Anterior cingulate cortex (tissue), 58 donors: ENCODE data around the gene OR2B2.
A peak's percentile ranks its signal among the peaks of the same experiment; 100 is the strongest.
"Not testable (repeated sequence)": the region's sequence is repeated elsewhere in the genome, so short reads cannot be mapped to it uniquely, and the experiment has no call there.

Experiments
- DNase-seq, 58 donors: peaks; one replicate each; lab custom pipeline; 2025; lab: John Stamatoyannopoulos, UW

OR2B2 gene

DNA sequence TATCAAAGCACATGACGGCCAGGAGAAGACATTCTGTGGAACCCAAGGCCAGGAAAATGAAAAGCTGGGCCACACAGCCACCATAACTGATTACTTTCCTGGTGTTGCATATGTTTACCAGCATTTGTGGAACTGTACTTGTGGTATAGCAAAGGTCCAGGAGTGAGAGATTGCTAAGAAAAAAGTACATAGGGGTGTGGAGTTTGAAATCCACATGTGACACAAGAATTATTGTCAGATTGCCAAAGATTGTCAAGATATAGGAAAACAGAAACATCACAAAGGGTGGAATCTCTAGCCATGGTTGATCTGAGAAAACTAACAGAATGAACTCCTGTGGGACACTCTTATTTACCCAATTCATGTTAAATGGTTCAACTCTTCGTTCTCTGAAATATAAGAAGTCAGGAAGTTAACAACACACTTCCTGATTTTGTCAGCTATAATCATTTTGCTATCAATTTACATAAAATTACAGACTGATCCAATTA, at the start of gene OR2B2:
Gene OR2B2, minus strand, starts transcription at position 441 of the 491 bp plus-strand sequence. Its CDS starts 77 bp downstream, at position 364.
- DNase-seq = no peak

DNA sequence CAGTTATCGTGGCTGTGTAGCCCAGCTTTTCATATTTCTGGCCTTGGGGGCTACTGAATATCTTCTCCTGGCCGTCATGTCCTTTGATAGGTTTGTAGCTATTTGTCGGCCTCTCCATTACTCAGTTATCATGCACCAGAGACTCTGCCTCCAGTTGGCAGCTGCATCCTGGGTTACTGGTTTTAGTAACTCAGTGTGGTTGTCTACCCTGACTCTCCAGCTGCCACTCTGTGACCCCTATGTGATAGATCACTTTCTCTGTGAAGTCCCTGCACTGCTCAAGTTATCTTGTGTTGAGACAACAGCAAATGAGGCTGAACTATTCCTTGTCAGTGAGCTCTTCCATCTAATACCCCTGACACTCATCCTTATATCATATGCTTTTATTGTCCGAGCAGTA, 45.3 kb upstream of the OR2B2 start:
- DNase-seq = no peak

DNA sequence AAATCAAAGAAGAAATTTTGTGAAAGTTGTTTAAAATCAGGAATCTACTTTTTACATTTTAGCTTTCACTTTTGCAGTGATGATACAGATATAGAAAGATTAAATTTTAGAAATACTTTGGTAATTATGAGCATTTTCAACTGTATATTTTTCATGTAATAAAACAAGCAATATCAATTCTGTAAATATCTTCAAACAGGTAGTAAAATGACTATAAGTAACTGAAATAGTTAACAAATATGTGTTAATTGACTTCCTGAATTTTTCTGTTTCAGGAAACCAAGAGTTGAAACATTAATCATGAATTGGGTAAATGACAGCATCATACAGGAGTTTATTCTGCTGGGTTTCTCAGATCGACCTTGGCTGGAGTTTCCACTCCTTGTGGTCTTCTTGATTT, 44.7 kb upstream of the OR2B2 start, which contains the start of gene OR2B6:
Gene OR2B6, plus strand, starts transcription at position 301 of the 400 bp plus-strand sequence. Its CDS starts 0 bp downstream, at position 301.
- DNase-seq = no peak

DNA sequence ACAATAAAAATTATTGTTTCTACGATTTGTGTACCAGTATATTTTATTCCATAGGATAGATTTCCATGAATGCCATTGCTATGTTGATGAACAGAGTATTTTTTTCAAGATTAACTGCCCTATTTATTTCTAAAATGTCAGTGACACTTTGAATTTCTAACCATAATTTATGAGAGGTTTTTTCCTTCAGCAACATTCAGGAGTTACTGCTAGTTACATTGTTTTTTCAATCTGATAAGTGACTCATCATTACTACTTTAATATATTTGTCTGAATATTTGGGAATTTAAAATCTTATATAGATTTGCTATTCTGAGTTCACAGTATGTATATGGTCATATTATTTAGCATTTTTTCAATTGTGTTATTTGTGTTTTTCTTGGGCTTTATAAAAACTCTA, 38.8 kb upstream of the OR2B2 start:
- DNase-seq = no peak

DNA sequence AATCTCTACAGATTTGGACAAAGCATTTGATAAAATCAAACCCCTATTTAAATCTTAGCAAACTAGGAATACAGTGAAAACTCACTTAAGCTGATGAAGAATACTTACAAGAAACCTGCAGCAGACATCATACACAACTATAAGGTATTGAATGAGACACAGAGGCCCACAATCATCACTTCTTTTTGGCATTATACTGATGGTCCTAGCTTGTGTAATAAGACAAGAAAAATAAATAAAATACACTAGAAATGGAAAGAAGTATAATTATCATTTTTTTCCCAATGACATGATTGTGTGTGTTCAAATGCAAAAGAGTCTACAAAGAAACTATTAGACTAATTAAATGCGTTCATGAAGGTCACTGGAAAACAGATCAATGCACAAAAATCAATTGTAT, 36.0 kb upstream of the OR2B2 start:
- no peak for DNase-seq

DNA sequence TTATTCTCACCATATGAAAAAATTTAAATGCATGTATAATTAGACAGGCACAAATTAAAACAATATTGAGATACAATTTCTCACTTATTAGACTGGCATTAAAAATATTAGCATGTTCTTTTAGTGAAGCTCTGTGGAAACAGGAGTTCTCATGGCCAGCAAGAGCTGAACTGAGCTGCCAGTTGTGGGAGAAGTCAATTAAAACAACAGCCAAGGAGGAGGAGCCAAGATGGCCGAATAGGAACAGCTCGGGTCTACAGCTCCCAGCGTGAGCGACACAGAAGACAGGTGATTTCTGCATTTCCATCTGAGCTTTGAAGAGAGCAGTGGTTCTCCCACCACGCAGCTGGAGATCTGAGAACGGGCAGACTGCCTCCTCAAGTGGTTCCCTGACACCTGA, 30.9 kb upstream of the OR2B2 start:
- DNase-seq = not testable (repeated sequence)

DNA sequence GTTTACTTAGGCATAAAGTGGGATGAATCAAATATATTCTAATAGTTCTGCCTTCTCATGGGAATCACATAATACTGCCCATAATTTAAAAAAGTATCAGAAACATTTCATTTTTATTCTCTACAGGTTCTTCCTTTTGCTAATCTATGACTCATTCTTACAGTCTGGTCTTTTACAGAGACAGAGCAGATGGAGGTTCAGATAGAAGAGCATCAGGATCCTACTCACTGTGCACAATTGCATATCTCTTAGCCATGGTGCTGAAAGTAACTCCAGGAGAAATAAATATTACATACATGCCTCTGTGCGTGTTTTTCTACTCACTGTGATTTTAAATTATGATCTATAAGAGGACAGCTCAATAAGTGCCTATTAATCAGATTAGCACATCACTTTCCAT, 28.6 kb upstream of the OR2B2 start:
- no peak for DNase-seq

DNA sequence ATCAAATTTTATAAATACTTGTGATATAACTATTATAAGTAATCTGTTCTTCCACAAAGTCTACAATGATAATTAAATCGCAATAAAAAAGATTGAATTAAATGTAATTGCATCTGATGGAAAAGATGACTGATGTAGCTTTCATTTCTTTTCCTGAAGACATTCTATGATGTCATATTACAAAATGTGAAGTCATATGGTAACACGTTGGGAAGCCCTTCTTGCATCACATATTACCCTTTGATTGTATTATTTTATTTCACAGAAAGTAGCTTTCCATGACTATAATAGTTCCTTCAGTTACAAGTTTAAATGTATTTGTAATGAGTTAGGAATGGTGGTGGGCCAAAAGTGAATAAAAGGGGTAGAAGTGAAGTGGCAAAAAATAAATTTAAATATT, 19.0 kb upstream of the OR2B2 start:
- DNase-seq = no peak

DNA sequence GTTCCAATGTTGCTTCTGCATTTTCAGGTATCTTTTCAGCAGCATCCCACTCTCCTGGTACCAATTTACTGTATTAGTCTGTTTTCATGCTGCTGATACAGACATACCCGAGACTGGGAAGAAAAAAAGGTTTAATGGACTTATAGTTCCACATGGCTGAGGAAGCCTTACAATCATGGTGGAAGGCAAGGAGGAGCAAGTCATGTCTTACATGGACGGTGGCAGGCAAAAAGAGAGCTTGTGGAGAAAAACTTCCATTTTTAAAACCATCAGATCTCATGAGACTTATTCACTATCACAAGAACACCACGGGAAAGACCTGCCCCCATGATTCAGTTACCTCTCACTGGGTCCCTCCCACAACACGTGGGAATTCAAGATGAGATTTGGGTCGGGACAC, 17.7 kb upstream of the OR2B2 start:
- DNase-seq = not testable (repeated sequence)

DNA sequence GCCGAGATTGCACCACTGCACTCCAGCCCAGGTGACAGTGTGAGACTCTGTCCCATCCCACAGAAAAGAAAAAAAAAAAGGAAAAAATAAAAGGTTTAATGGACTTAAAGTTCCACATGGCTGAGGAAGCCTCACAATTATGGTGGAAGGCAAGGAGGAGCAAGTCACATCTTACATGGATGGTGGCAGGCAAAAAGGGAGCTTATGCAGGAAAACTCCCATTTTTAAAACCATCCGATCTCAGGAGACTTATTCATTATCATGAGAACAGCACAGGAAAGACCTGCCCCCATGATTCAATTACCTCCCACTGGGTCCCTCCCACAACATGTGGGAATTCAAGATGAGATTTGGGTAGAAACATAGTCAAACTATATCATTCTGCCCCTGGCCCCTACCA, 15.8 kb upstream of the OR2B2 start:
- not testable (repeated sequence) for DNase-seq

DNA sequence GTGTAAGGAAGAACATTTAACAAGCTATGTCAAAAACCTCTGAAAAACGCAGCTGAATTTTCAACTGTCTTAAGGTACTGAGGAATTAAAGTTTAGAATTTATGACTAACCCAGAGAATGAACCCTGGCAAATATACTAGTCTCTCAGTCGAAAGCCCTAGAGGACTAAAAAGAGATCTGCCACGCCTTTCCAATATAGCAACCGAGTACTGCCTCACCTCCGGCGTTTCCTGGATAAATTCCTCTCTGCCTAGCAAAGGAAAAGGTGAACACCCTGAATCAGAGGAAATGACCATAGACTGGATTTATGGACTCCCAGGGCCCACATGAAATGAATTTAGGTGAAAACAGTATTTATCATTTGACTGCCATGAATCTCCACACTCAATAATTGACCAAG, 12.0 kb upstream of the OR2B2 start:
- DNase-seq = no peak

DNA sequence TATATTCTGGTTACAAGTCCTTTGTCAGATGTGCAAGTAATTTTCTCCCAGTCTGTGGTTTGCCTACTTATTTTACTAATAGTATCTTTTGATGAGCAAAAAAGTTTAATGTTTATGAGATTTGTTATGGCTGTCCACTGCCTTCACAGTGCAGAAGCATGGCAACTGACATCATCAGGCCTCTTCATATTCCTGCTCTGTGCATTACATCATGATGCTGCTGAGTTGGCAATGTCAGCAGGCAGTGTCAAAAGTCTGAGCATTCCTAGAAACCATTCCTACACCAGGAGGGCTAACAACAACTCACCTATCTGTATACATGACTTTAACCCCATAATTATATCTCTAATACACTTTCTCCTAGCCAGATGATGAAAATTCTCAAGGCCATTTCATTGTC, 10.8 kb upstream of the OR2B2 start:
- DNase-seq = no peak

DNA sequence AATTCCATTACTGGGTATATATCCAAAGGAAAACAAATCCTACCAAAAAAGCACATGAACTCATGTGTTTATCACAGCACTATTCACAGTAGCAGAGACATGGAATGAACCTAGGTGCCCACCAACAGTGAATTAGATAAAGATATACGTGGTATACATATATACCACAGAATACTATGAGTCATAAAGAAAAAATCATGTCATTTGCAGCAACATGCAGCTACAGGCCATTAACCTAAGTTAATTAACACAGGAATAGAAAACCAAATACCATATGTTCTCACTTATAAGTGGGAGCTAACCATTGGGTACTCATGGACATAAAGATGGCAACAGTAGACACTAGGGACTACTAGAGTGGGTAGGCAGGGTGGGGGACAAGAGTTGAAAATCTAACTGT, 4.2 kb downstream of the OR2B2 start:
- no peak for DNase-seq

DNA sequence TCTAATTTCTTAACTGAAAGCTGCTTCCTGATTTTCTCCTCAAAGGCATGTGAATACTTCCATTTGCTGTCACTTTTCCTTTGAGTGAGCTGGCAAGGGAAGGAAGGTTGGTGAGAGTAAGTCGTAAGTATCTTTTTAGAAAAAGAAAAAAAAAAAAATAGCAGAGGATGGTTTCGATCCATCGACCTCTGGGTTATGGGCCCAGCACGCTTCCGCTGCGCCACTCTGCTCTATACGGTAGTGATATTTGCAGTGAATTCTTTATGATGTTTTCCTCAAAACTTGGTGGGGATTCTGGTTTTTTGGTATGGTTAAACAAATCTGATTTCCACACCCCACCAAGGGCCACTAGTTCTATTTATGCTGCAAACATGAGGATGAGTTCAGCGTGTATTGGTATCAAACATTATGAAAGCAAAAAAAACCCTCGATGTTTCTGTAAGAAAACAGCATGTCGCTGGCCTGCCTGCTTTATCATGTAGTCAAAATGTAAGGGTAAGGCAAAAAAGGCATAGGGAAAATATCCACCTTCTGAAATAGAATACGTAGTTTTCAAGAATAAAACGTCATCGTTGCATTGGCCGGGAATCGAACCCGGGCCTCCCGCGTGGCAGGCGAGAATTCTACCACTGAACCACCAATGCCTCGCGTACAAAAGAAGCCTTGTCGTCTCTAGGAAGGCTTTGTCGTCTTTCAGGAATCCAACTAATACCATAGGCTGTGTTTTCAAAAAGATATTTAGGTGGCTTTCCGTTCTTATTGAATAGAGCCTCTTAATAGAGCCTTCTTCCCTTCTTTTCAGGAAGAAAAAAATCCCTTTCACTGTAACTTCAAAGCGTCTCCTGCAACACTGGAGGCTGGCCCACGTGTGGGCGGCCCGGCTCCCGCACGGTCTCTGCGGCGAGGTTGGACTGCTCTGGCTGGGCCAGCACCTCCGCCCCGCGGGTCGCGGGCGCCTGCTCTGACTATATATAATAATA, 9.6 kb downstream of the OR2B2 start:
- DNase-seq = peak; percentile 26 to 91 (median 75)

DNA sequence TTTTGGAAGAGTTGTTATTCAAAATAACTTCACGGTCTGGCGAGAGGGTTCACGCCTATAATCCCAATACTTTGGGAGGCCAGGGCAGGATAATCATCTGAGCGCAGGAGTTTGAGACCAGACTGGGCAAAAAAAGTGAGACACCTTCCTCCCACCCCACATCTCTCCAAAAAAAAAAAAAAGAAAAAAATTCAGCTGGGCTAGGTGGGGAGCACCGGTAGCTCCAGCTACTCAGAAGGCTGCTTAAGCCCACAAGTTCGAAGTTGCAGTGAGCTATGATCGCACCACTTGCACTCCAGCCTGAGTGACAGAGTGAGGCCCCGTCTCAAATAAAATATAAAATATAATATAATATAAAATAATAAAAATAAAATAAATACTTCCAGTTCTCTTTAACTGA, 10.4 kb downstream of the OR2B2 start:
- no peak for DNase-seq

DNA sequence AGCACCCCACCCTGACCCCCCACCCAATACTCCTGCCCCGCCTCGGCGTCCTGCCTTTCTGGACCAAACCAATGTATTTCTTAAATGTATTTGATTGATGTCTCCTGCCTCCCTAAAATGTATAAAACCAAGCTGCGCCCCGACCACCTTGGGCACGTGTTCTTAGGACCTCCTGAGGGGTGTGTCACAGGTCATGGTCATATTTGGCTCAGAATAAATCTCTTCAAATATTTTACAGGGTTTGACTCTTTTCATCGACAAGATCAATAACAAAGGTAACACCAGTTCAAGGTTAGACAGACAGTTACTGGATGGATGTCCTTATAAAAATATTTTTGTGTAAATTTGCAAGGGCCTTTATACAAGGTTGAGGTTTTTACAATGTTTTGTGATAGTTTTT, 12.0 kb downstream of the OR2B2 start:
- DNase-seq = not testable (repeated sequence)

DNA sequence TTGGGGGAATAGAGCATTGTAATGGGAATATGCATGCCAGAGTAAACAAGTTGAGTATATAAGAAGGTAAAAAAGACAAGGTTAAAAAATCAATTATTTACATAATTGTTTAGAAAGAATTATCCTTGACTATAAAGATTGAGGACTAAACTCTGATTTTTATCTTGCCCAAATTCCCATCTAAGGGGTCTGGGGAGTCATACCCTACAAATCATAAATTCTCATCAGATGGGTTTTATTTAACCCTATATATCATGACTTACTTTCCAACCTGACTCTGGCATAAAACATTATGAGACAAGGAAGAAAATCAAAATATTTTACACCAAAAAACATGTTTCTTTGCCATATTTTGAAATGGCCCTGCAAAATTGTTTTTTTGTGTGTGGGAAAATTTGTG, 12.7 kb downstream of the OR2B2 start:
- no peak for DNase-seq

DNA sequence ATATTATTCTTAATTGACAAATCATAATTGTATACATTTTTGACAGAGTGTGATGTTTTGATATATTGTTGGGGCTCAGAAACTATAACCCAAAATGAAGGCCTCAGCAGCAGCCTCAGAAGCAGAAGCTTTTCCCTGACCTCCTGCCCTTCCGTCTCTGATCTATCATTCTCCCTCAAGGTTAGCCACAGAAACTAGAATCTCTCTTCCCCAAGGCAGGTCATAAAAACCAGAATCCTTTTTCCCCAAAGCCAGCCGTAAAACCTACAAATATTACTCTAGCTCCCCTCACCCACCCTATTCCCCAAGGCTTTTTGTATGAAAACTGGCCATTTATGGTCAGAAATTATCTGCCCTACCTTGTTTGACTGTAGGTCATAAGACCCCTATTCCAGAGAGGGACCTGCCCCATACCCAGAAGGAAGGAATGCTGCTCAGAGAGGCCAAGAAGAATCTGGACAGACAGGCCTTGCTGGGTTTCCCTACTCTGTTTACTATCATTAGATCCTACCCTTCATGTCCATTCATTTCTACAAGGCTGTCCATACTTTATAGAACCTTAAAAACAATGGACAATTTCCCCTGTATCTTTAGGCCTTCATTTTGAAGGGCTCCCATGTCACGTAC, 14.5 kb downstream of the OR2B2 start:
- DNase-seq = no peak

DNA sequence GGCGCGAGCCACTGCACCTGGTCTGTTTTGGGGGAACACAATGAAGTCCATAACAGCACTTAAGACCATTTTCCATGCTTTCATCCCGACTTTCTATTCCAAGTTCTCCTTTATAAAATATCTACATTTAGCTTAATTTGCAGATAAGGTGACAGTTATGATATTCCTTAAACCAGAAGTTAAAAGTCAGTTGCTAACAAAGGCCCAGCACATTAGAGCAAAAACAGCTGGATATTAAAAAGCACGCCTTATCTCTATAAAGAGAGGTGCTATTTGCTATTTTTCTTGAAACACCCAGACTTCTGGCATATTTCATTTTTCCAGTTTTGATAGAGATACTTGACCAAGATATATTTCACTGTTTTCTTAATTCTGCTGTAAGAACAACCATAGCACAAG, 15.8 kb downstream of the OR2B2 start:
- DNase-seq = no peak

DNA sequence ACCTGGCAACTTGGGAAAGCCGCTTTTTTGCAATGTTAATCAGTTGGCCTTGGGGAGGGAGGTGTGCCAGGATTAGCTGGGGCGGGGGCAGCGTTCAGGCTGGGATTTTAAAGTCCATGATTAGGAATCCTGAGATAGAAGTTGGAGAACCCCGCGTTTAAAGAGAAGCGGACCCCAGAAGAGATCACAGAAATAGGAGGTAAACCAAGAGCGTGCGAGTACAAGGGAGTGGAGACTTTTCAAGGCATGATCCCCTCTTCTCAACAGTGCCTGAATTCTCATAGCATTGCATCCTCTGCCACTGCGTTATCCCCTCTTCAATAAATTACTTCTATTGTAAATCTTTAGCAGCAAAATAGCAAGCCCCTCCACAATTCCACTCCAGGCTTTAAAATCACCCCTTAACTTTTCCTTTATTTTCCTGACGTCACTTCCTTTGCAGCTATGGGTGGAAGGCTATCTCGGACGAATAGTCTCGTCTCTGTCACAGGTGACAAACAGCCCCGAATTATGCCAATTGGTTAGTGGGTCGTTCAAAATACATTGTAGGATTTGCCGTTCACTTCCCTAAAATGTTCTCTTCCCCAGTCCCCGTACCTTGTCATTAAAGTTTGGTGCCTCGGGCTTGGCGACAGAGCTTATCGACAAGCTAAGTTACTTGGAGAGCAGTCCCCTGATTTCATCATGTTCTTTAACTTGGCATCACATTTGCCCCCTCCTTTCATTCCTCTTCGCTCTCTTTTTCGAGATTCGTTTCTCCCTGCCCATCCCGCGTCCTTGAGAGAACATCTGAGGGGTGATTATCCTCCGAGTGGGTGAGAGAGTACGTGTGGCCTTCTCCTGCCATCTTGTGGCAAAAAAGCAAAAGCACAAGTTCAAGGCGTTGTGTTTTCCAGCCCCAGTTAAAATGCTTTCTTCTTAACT, 17.1 kb downstream of the OR2B2 start:
- peak in 45 of 58 donors; percentile 9 to 81 (median 44) for DNase-seq
